GM12891 (cell line): ENCODE data around the gene RNF157.

Experiments
- PAX5 ChIP-seq: IDR thresholded peaks from 2 replicates; pipeline ENCODE4 v1.6.1; 2011; ENCODE audit warnings: low read length, moderate library complexity, mild to moderate bottlenecking; ENCODE audit not compliant: insufficient read depth, severe bottlenecking
- POLR2A ChIP-seq: IDR thresholded peaks from 2 replicates; pipeline ENCODE4 v1.6.1; 2011; ENCODE audit warnings: low read depth, low read length, control low read depth
- POLR2AphosphoS5 ChIP-seq: IDR thresholded peaks from 2 replicates; pipeline ENCODE4 v1.6.1; 2011; ENCODE audit warnings: low read depth, low read length, control low read depth
- SPI1 ChIP-seq: IDR thresholded peaks from 2 replicates; pipeline ENCODE4 v1.6.1; 2011; ENCODE audit warnings: low read depth, low read length, control low read depth
- TAF1 ChIP-seq: IDR thresholded peaks from 2 replicates; pipeline ENCODE4 v1.6.1; 2011; ENCODE audit warnings: low read depth, low read length, control low read depth

GRCh38 chr17:76138234-76138895 lies 101.9 kb downstream of the RNF157 start:
- TF ChIP-seq PAX5 (no peak), POLR2AphosphoS5 (no peak), POLR2A (no peak), TAF1 (no peak), SPI1 (no peak)
